ENCODE data around the gene DDX49.

DNA sequence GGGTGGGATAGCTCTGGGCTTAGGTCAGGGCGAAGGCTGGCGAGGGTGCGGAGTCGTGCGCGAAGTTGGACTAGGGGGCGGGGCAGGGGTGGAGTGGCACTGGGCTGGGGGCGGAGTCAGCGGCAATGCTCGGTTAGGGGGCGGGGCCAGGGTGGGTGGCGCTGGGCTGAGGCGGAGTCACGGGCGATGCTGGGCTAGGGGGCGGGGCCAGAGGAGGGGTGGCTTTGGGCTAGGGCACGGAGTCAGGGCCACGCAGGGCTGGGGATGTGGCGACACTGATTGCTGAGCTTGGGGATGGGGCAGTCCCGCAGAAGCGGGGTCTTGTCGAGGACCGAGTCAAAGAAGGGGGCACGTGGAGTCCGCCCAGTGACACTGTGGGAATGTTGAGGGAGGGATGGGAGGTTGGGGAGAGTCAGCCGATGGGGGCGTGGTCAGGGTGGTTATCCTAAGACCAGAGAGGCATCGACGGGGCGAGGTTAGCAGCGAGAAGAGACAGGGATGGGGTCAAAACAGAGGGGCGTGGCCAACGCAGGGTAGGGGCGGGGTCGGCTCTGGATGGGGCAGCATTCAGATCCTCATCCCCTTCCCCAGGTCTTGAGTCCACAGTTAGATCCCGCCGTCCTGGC lies 12.8 kb downstream of the DDX49 start:
- TF ChIP-seq, protein P1, sequence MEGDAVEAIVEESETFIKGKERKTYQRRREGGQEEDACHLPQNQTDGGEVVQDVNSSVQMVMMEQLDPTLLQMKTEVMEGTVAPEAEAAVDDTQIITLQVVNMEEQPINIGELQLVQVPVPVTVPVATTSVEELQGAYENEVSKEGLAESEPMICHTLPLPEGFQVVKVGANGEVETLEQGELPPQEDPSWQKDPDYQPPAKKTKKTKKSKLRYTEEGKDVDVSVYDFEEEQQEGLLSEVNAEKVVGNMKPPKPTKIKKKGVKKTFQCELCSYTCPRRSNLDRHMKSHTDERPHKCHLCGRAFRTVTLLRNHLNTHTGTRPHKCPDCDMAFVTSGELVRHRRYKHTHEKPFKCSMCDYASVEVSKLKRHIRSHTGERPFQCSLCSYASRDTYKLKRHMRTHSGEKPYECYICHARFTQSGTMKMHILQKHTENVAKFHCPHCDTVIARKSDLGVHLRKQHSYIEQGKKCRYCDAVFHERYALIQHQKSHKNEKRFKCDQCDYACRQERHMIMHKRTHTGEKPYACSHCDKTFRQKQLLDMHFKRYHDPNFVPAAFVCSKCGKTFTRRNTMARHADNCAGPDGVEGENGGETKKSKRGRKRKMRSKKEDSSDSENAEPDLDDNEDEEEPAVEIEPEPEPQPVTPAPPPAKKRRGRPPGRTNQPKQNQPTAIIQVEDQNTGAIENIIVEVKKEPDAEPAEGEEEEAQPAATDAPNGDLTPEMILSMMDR (IDR thresholded peaks at IDR 0.05): no peak
- no peak for TF ChIP-seq POLR2A (IDR thresholded peaks at IDR 0.05)
